IMR-90 (cell line): ENCODE data around the gene ARAP1.

Experiments used
- BHLHE40 ChIP-seq: fragments of 150-350 bp; IDR thresholded peaks from 2 replicates; pipeline ENCODE4 v1.6.1; 2016; ENCODE audit warnings: mild to moderate bottlenecking, low read depth, low read length
- CEBPB ChIP-seq: IDR thresholded peaks from 2 replicates; pipeline ENCODE4 v1.6.1; 2012; ENCODE audit warnings: low read depth, low read length, improper control_type of control experiment
- CHD1 ChIP-seq: IDR thresholded peaks from 2 replicates; pipeline ENCODE4 v1.6.1; 2012; ENCODE audit warnings: low read depth, low read length, improper control_type of control experiment
- ELK1 ChIP-seq: fragments of 150-350 bp; IDR thresholded peaks from 2 replicates; pipeline ENCODE4 v1.6.1; 2016; ENCODE audit warnings: low read depth, mild to moderate bottlenecking, low read length, moderate library complexity, borderline replicate concordance
- MXI1 ChIP-seq: IDR thresholded peaks from 2 replicates; pipeline ENCODE4 v1.6.1; 2012; ENCODE audit warnings: low read depth, mild to moderate bottlenecking, low read length, moderate library complexity, borderline replicate concordance
- POLR2A ChIP-seq: IDR thresholded peaks from 2 replicates; pipeline ENCODE4 v1.6.1; 2012; ENCODE audit warnings: mild to moderate bottlenecking, low read depth, low read length
- RCOR1 ChIP-seq: IDR thresholded peaks from 2 replicates; pipeline ENCODE4 v1.6.1; 2012; ENCODE audit warnings: mild to moderate bottlenecking, low read length, improper control_type of control experiment; ENCODE audit not compliant: insufficient replicate concordance
- SMC3 ChIP-seq: fragments of 150-350 bp; IDR thresholded peaks from 2 replicates; pipeline ENCODE4 v1.6.1; 2016; ENCODE audit warnings: low read depth, mild to moderate bottlenecking, antibody characterized with exemption, low read length, moderate library complexity
- TF ChIP-seq, protein P1 (sequence below): conservative IDR thresholded peaks from 2 replicates; pipeline ENCODE4 v1.5.1; 2012; ENCODE audit warnings: mild to moderate bottlenecking, low read depth, low read length, improper control_type of control experiment
- TF ChIP-seq, protein P2 (sequence below): fragments of 150-350 bp; IDR thresholded peaks from 2 replicates; pipeline ENCODE4 v1.6.1; 2017; ENCODE audit warnings: mild to moderate bottlenecking, antibody characterized with exemption, low read length, low read depth

- TF ChIP-seq, protein P1, sequence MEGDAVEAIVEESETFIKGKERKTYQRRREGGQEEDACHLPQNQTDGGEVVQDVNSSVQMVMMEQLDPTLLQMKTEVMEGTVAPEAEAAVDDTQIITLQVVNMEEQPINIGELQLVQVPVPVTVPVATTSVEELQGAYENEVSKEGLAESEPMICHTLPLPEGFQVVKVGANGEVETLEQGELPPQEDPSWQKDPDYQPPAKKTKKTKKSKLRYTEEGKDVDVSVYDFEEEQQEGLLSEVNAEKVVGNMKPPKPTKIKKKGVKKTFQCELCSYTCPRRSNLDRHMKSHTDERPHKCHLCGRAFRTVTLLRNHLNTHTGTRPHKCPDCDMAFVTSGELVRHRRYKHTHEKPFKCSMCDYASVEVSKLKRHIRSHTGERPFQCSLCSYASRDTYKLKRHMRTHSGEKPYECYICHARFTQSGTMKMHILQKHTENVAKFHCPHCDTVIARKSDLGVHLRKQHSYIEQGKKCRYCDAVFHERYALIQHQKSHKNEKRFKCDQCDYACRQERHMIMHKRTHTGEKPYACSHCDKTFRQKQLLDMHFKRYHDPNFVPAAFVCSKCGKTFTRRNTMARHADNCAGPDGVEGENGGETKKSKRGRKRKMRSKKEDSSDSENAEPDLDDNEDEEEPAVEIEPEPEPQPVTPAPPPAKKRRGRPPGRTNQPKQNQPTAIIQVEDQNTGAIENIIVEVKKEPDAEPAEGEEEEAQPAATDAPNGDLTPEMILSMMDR, result no peak
- no peak for TF ChIP-seq BHLHE40
- TF ChIP-seq POLR2A, result no peak
- TF ChIP-seq RCOR1, result no peak
- no peak for TF ChIP-seq MXI1
- no peak for TF ChIP-seq SMC3
- TF ChIP-seq ELK1, result no peak
- TF ChIP-seq, protein P2, sequence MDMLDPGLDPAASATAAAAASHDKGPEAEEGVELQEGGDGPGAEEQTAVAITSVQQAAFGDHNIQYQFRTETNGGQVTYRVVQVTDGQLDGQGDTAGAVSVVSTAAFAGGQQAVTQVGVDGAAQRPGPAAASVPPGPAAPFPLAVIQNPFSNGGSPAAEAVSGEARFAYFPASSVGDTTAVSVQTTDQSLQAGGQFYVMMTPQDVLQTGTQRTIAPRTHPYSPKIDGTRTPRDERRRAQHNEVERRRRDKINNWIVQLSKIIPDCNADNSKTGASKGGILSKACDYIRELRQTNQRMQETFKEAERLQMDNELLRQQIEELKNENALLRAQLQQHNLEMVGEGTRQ, result no peak
- no peak for TF ChIP-seq CEBPB
- no peak for TF ChIP-seq CHD1
Observed at GRCh38 chr11:72636376-72636775, 115.8 kb downstream of the ARAP1 start.
